HUES64 (cell line): ENCODE measurements around the gene SLC43A1. TPM values are rescaled to one million over a fixed set of nuclear protein-coding genes. Genes with fewer than 3 reads are reported as not detected.

Experiments used
- H3K27ac ChIP-seq: 2 replicates; pipeline ENCODE4 v1.7.0; 2013; ENCODE audit warnings: low read depth, low read length, inconsistent platforms
- H3K27me3 ChIP-seq: 2 replicates; pipeline ENCODE4 v1.6.1; 2013; ENCODE audit warnings: mild to moderate bottlenecking, low read length; ENCODE audit not compliant: insufficient read depth
- H3K36me3 ChIP-seq: 2 replicates; pipeline ENCODE4 v1.6.1; 2013; ENCODE audit warnings: mild to moderate bottlenecking, low read length; ENCODE audit not compliant: insufficient read depth
- H3K4me1 ChIP-seq: 2 replicates; pipeline ENCODE4 v1.6.1; 2013; ENCODE audit warnings: mild to moderate bottlenecking, low read length, moderate library complexity; ENCODE audit not compliant: insufficient read depth
- H3K4me3 ChIP-seq: 2 replicates; pipeline ENCODE4 v1.5.1; 2013; ENCODE audit warnings: mild to moderate bottlenecking, low read length, moderate library complexity
- H3K9ac ChIP-seq: 2 replicates; pipeline ENCODE4 v1.6.1; 2013; ENCODE audit warnings: mild to moderate bottlenecking, low read depth, low read length
- H3K9me3 ChIP-seq: 2 replicates; pipeline ENCODE4 v1.6.1; 2013; ENCODE audit warnings: low read depth, low read length; ENCODE audit not compliant: insufficient read depth
- WGBS: fragments of 150-250, 120-280 bp; methylation state at CpG from one replicate; pipeline ENCODE4 v1.1.7; 2013; ENCODE audit warnings: missing lambda C conversion rate; 5-methylcytosine and 5-hydroxymethylcytosine counted together
- polyA plus RNA-seq, 2 experiments: library from polyadenylated mRNA; stranded (reverse); fragments of 50-300 nt; gene quantifications; one replicate each; pipeline ENCODE4 v1.2.3, GENCODE V29; 2013

The SLC43A1 gene
- 8.7 TPM for polyA plus RNA-seq (2013, experiment 1 of 2)
- polyA plus RNA-seq (2013, experiment 2 of 2), result 10.2 TPM

GRCh38 chr11:57515332-57516060, at the start of gene SLC43A1:
TSS of gene SLC43A1 (minus strand) at chr11:57515702. CDS start at chr11:57514111, 1,591 bp downstream.
- Histone ChIP-seq H3K4me3 (peak within 1 kb of the TSS; percentile 70), H3K4me1 (peaks cover 3% of the 10 kb centered on the region; the same call in 1 of the 2 replicates), H3K36me3 (no peaks in the 10 kb centered on the region), H3K27ac (no peak within 1 kb of the TSS), H3K9ac (peak within 1 kb of the TSS; percentile 69), H3K9me3 (no peaks in the 10 kb centered on the region), H3K27me3 (peaks cover 46% of the 10 kb centered on the region)
- WGBS, result under 1% methylated on average over 66 of the region's 66 CpGs

GRCh38 chr11:57562596-57562995, 47.1 kb upstream of the SLC43A1 start:
- H3K27me3 ChIP-seq, result no peaks in the 10 kb centered on the region
- no peaks in the 10 kb centered on the region for H3K9me3 ChIP-seq
- H3K36me3 ChIP-seq, result peaks cover 14% of the 10 kb centered on the region
- H3K4me3 ChIP-seq, result no peak overlapping the region
- no peak overlapping the region for H3K27ac ChIP-seq
- H3K9ac ChIP-seq, result no peak overlapping the region
- peaks cover 10% of the 10 kb centered on the region for H3K4me1 ChIP-seq
- WGBS, result 80% methylated on average over 4 of the region's 4 CpGs

- Histone ChIP-seq H3K36me3 (peaks cover 22% of the 10 kb centered on the region), H3K27me3 (no peaks in the 10 kb centered on the region), H3K9me3 (no peaks in the 10 kb centered on the region), H3K4me1 (no peaks in the 10 kb centered on the region; the same call in 1 of the 2 replicates), H3K27ac (no peak overlapping the region), H3K9ac (no peak overlapping the region), H3K4me3 (no peak overlapping the region)
- 96% methylated on average over 4 of the region's 4 CpGs for WGBS
Measured at GRCh38 chr11:57560146-57560545, 44.6 kb upstream of the SLC43A1 start.

- Histone ChIP-seq H3K9me3 (no peaks in the 10 kb centered on the region), H3K4me1 (no peaks in the 10 kb centered on the region; the same call in 1 of the 2 replicates), H3K4me3 (no peak overlapping the region), H3K27me3 (no peaks in the 10 kb centered on the region), H3K9ac (no peak overlapping the region), H3K27ac (no peak overlapping the region), H3K36me3 (peaks cover 55% of the 10 kb centered on the region)
- WGBS, result 91% methylated on average over 8 of the region's 8 CpGs
Measured at GRCh38 chr11:57556041-57556440, 40.5 kb upstream of the SLC43A1 start.

GRCh38 chr11:57555393-57555792, 39.9 kb upstream of the SLC43A1 start:
- peaks cover 61% of the 10 kb centered on the region for H3K36me3 ChIP-seq
- 94% methylated on average over 2 of the region's 2 CpGs for WGBS
- no peaks in the 10 kb centered on the region; the same call in 1 of the 2 replicates for H3K4me1 ChIP-seq

GRCh38 chr11:57552479-57552878, 37.0 kb upstream of the SLC43A1 start:
- Histone ChIP-seq H3K9me3 (no peaks in the 10 kb centered on the region), H3K27ac (no peak overlapping the region), H3K9ac (no peak overlapping the region), H3K4me3 (no peak overlapping the region), H3K4me1 (no peaks in the 10 kb centered on the region; the same call in 1 of the 2 replicates), H3K36me3 (peaks cover 59% of the 10 kb centered on the region), H3K27me3 (no peaks in the 10 kb centered on the region)
- 86% methylated on average over 5 of the region's 5 CpGs for WGBS

More at GRCh38 chr11:57555393-57555792, 39.9 kb upstream of the SLC43A1 start:
- H3K27me3 ChIP-seq, result no peaks in the 10 kb centered on the region
- no peak overlapping the region for H3K4me3 ChIP-seq
- no peak overlapping the region for H3K9ac ChIP-seq
- H3K27ac ChIP-seq, result no peak overlapping the region
- no peaks in the 10 kb centered on the region for H3K9me3 ChIP-seq

- Histone ChIP-seq H3K36me3 (peaks cover 57% of the 10 kb centered on the region), H3K27ac (no peak overlapping the region)
- 93% methylated on average over 4 of the region's 4 CpGs for WGBS
Measured at GRCh38 chr11:57551941-57552340, 36.4 kb upstream of the SLC43A1 start.

GRCh38 chr11:57549983-57550382, 34.5 kb upstream of the SLC43A1 start:
- peaks cover 49% of the 10 kb centered on the region for H3K36me3 ChIP-seq
- H3K9ac ChIP-seq, result no peak overlapping the region
- WGBS, result 91% methylated on average over 8 of the region's 8 CpGs

More at GRCh38 chr11:57551941-57552340, 36.4 kb upstream of the SLC43A1 start:
- H3K27me3 ChIP-seq, result no peaks in the 10 kb centered on the region
- no peaks in the 10 kb centered on the region; the same call in 1 of the 2 replicates for H3K4me1 ChIP-seq
- no peak overlapping the region for H3K9ac ChIP-seq
- no peak overlapping the region for H3K4me3 ChIP-seq
- H3K9me3 ChIP-seq, result no peaks in the 10 kb centered on the region

GRCh38 chr11:57547854-57548377, 32.4 kb upstream of the SLC43A1 start:
- Histone ChIP-seq H3K36me3 (peaks cover 33% of the 10 kb centered on the region), H3K4me3 (no peak overlapping the region), H3K27ac (no peak overlapping the region), H3K27me3 (no peaks in the 10 kb centered on the region; the same call in 1 of the 2 replicates), H3K4me1 (peaks cover 9% of the 10 kb centered on the region), H3K9me3 (no peaks in the 10 kb centered on the region), H3K9ac (no peak overlapping the region)
- 86% methylated on average over 6 of the region's 6 CpGs for WGBS

More at GRCh38 chr11:57549983-57550382, 34.5 kb upstream of the SLC43A1 start:
- Histone ChIP-seq H3K27me3 (no peaks in the 10 kb centered on the region), H3K4me3 (no peak overlapping the region), H3K4me1 (no peaks in the 10 kb centered on the region), H3K27ac (no peak overlapping the region), H3K9me3 (no peaks in the 10 kb centered on the region)

GRCh38 chr11:57546869-57547475, 31.5 kb upstream of the SLC43A1 start:
- no peaks in the 10 kb centered on the region for H3K9me3 ChIP-seq
- 59% methylated on average over 5 of the region's 5 CpGs for WGBS

GRCh38 chr11:57546451-57546850, 30.9 kb upstream of the SLC43A1 start:
- H3K9me3 ChIP-seq, result no peaks in the 10 kb centered on the region
- H3K4me1 ChIP-seq, result peaks cover 9% of the 10 kb centered on the region
- peaks cover 20% of the 10 kb centered on the region for H3K36me3 ChIP-seq
- 97% methylated on average over 7 of the region's 7 CpGs for WGBS
- no peak overlapping the region for H3K4me3 ChIP-seq
- no peaks in the 10 kb centered on the region; the same call in 1 of the 2 replicates for H3K27me3 ChIP-seq
- H3K9ac ChIP-seq, result no peak overlapping the region
- no peak overlapping the region for H3K27ac ChIP-seq

More at GRCh38 chr11:57546869-57547475, 31.5 kb upstream of the SLC43A1 start:
- Histone ChIP-seq H3K36me3 (peaks cover 26% of the 10 kb centered on the region), H3K4me3 (no peak overlapping the region), H3K4me1 (peaks cover 9% of the 10 kb centered on the region), H3K27ac (no peak overlapping the region), H3K9ac (no peak overlapping the region), H3K27me3 (no peaks in the 10 kb centered on the region; the same call in 1 of the 2 replicates)
